ENCODE results near the gene ARHGAP21. TPM values are rescaled to one million over a fixed set of nuclear protein-coding genes. Genes with fewer than 3 reads are reported as not detected.

The ARHGAP21 gene
- polyA plus RNA-seq, 1 donor from 2014 or later = 138 TPM

GRCh38 chr10:24542314-24543270 is 181.1 kb downstream of the ARHGAP21 start:
- H3F3A ChIP-seq (ENCODE audit: insufficient read depth, low read length, poor library complexity, severe bottlenecking) = no peaks in the 10 kb centered on the region
- no peak overlapping the region for H3K4me2 ChIP-seq (ENCODE audit: low read length)
- H3K79me2 ChIP-seq (replicated peaks; ENCODE audit: insufficient read depth, low read length) = no peaks in the 10 kb centered on the region
- H3K9me2 ChIP-seq (ENCODE audit: insufficient read depth, low read length) = no peaks in the 10 kb centered on the region
- no peaks in the 10 kb centered on the region for H3K36me3 ChIP-seq (ENCODE audit: insufficient read depth, low read length)
- H4K20me1 ChIP-seq (ENCODE audit: insufficient read depth) = no peaks in the 10 kb centered on the region
- H3K4me3 ChIP-seq (ENCODE audit: low read length) = no peak overlapping the region
- H3K27ac ChIP-seq (ENCODE audit: low read length) = no peak overlapping the region
- H3K9ac ChIP-seq (ENCODE audit: low read length) = no peak overlapping the region
- H3K9me3 ChIP-seq (ENCODE audit: low read length) = no peaks in the 10 kb centered on the region
- no peaks in the 10 kb centered on the region for H3K27me3 ChIP-seq (ENCODE audit: insufficient read depth, low read depth, low read length)
- TF ChIP-seq MXI1 (conservative IDR thresholded peaks at IDR 0.05; ENCODE audit: poor library complexity, severe bottlenecking) (no peak), EZH2 (IDR thresholded peaks at IDR 0.05; ENCODE audit: borderline replicate concordance, insufficient read depth, low read length, poor library complexity, severe bottlenecking) (no peak), SMC3 (conservative IDR thresholded peaks at IDR 0.05; ENCODE audit: poor library complexity) (no peak), EP300 (conservative IDR thresholded peaks at IDR 0.05; ENCODE audit: poor library complexity, severe bottlenecking) (no peak), CTCF (IDR thresholded peaks at IDR 0.05; ENCODE audit: poor library complexity, severe bottlenecking) (no peak), TAF1 (IDR thresholded peaks at IDR 0.05; ENCODE audit: low read depth) (no peak)
- H2AFZ ChIP-seq (ENCODE audit: low read depth, low read length) = no peak overlapping the region

DNA sequence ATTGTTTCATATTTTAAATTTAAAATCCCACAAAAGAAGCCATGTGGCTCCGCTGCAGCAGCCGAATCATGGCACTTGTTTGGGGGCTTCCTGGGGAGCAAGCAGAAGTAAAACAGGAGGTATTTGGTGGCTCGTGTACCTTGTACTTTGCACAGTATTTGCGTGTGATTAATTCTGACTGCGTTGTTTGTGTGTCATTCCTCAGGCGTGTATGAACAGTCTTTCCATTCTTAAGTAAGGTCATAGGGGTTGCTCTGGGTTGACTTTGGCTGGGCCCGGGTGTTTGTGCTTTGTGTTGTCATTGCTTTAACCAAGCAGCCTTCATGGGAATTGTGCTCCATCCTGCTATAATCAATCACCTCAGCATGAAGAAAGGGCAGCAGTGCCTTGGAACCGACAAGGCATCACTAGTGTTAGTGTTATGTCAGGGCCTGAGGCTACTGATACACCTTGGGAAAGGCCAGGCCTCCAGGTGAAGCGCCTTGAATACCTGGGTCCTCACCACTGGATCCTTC is 182.4 kb downstream of the ARHGAP21 start:
- Histone ChIP-seq H4K20me1 (ENCODE audit: insufficient read depth) (no peaks in the 10 kb centered on the region), H3K9me3 (ENCODE audit: low read length) (no peaks in the 10 kb centered on the region), H3F3A (ENCODE audit: insufficient read depth, low read length, poor library complexity, severe bottlenecking) (no peaks in the 10 kb centered on the region), H3K36me3 (ENCODE audit: insufficient read depth, low read length) (no peaks in the 10 kb centered on the region), H3K27ac (ENCODE audit: low read length) (no peak overlapping the region), H2AFZ (ENCODE audit: low read depth, low read length) (no peak overlapping the region), H3K4me2 (ENCODE audit: low read length) (no peak overlapping the region), H3K9me2 (ENCODE audit: insufficient read depth, low read length) (no peaks in the 10 kb centered on the region), H3K4me3 (ENCODE audit: low read length) (no peak overlapping the region), H3K79me2 (replicated peaks; ENCODE audit: insufficient read depth, low read length) (no peaks in the 10 kb centered on the region), H3K27me3 (ENCODE audit: insufficient read depth, low read depth, low read length) (no peaks in the 10 kb centered on the region), H3K9ac (ENCODE audit: low read length) (no peak overlapping the region)
- no peak for TF ChIP-seq SMC3 (conservative IDR thresholded peaks at IDR 0.05; ENCODE audit: poor library complexity)
- no peak for TF ChIP-seq TAF1 (IDR thresholded peaks at IDR 0.05; ENCODE audit: low read depth)
- no peak for TF ChIP-seq EP300 (conservative IDR thresholded peaks at IDR 0.05; ENCODE audit: poor library complexity, severe bottlenecking)
- no peak for TF ChIP-seq MXI1 (conservative IDR thresholded peaks at IDR 0.05; ENCODE audit: poor library complexity, severe bottlenecking)

GRCh38 chr10:24536636-24537035 is 187.1 kb downstream of the ARHGAP21 start:
- no peaks in the 10 kb centered on the region for H3F3A ChIP-seq (ENCODE audit: insufficient read depth, low read length, poor library complexity, severe bottlenecking)
- no peak for TF ChIP-seq CTCF (IDR thresholded peaks at IDR 0.05; ENCODE audit: poor library complexity, severe bottlenecking)
- no peaks in the 10 kb centered on the region for H3K36me3 ChIP-seq (ENCODE audit: insufficient read depth, low read length)
- no peaks in the 10 kb centered on the region for H3K9me3 ChIP-seq (ENCODE audit: low read length)
- no peaks in the 10 kb centered on the region for H3K9me2 ChIP-seq (ENCODE audit: insufficient read depth, low read length)
- H4K20me1 ChIP-seq (ENCODE audit: insufficient read depth) = no peaks in the 10 kb centered on the region
- no peak overlapping the region for H3K4me2 ChIP-seq (ENCODE audit: low read length)
- no peak overlapping the region for H3K9ac ChIP-seq (ENCODE audit: low read length)
- H3K79me2 ChIP-seq (replicated peaks; ENCODE audit: insufficient read depth, low read length) = no peaks in the 10 kb centered on the region
- no peak overlapping the region for H3K4me3 ChIP-seq (ENCODE audit: low read length)
- H3K27me3 ChIP-seq (ENCODE audit: insufficient read depth, low read depth, low read length) = no peaks in the 10 kb centered on the region
- no peak overlapping the region for H2AFZ ChIP-seq (ENCODE audit: low read depth, low read length)
- no peak overlapping the region for H3K27ac ChIP-seq (ENCODE audit: low read length)

All from neural cell (in vitro differentiated cells).